Sigmoid colon (tissue), 4 donors: ENCODE data around the gene PINK1.

ENCODE experiments used
- POLR2AphosphoS5 ChIP-seq, 4 donors: sonication (generic); formaldehyde crosslinking; IDR thresholded peaks; one replicate each; pipeline ENCODE4 v1.6.1; 2017; ENCODE audit warnings: antibody characterized with exemption in 4 of 4
- TF ChIP-seq, protein P1 (sequence below), 4 experiments: fragments of 450-650 bp in 3 of 4; fragments of 200-600 bp in 1 of 4; IDR thresholded peaks; one replicate each; pipeline ENCODE4 v1.5.1; 2016 to 2019; ENCODE audit warnings: antibody characterized with exemption in 4 of 4, mild to moderate bottlenecking in 3 of 4, moderate library complexity in 2 of 4

DNA sequence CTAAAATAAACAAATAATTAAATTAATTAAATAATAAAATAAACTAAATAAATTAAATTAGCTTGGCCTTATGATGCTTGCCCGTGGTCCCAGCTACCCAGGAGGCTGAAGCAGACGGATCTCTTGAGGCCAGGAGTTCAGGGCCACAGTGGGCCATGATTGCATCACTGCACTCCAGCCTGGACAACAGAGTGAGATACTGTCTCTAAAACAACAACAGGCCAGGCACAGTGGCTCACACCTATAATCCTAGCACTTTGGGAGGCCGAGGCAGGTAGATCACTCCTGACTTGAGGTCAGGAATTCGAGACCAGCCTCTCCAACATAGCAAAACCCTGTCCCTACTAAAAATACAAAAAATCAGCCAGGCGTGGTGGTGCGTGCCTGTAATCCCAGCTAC is 12.2 kb upstream of the PINK1 start:
- TF ChIP-seq, protein P1, sequence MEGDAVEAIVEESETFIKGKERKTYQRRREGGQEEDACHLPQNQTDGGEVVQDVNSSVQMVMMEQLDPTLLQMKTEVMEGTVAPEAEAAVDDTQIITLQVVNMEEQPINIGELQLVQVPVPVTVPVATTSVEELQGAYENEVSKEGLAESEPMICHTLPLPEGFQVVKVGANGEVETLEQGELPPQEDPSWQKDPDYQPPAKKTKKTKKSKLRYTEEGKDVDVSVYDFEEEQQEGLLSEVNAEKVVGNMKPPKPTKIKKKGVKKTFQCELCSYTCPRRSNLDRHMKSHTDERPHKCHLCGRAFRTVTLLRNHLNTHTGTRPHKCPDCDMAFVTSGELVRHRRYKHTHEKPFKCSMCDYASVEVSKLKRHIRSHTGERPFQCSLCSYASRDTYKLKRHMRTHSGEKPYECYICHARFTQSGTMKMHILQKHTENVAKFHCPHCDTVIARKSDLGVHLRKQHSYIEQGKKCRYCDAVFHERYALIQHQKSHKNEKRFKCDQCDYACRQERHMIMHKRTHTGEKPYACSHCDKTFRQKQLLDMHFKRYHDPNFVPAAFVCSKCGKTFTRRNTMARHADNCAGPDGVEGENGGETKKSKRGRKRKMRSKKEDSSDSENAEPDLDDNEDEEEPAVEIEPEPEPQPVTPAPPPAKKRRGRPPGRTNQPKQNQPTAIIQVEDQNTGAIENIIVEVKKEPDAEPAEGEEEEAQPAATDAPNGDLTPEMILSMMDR (IDR thresholded peaks at IDR 0.05): no peak
- no peak for TF ChIP-seq POLR2AphosphoS5 (IDR thresholded peaks at IDR 0.05)
